COR-L47 (cell line): ENCODE measurements around the gene RPP30.
"Not testable (repeated sequence)": the region's sequence is repeated elsewhere in the genome, so short reads cannot be mapped to it uniquely, and the experiment has no call there.

ENCODE experiments used
- DNase-seq: peaks from one replicate; lab custom pipeline; 2025; lab: John Stamatoyannopoulos, UW

Gene RPP30

GRCh38 chr10:90917238-90917967 is 45.6 kb downstream of the RPP30 start:
- DNase-seq: no peak

GRCh38 chr10:90917968-90918318 is 46.2 kb downstream of the RPP30 start:
- DNase-seq: no peak

DNA sequence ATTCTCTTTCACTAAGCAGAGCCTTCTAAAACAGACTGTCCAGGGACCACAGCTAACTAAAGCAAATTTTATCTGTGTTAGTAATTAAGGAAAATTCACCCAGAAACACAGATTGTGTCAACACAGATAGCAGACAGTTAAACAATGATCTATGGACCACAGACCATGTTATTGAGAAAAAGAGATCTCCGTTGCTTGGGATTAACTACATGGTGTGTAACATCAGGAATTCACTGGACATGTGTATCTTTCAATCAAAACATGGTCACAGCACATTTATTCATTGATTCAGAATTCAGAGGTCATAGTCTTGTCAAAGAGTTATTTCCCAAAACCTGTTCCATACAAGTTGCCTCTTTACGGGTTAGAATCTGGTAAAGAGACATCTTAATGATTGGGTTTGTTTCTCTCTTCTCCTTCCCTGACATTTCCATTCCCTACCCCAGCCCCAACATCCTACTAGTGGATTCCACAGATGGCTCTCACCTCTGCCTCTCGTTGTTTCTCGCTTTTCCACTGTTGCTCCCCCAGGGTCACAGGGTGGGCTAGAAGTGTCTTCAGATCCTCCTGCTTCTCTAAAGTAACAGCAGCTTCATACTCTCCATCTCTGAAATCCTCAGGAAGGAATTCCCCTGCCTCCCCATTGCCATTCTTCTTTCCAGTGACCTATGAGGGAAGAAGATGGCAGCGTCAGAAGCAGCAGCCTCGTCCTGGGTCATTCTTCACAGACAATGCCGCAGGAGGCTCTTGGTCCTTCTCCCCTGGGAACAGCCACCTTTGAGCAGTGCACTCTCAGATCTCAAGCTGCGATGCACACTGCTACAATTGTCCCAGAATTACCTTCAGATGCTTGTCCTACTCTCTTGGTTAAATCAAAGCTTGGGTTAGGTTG is 48.2 kb downstream of the RPP30 start:
- DNase-seq: no peak

- no peak for DNase-seq
Observed at GRCh38 chr10:90920986-90921666, 49.4 kb downstream of the RPP30 start, which contains the start of gene ANKRD1. TSS of gene ANKRD1 (minus strand) at chr10:90921087. CDS start at chr10:90921027, 60 bp downstream.

- DNase-seq: no peak
Observed at GRCh38 chr10:90921906-90922305, 50.1 kb downstream of the RPP30 start.

- DNase-seq: no peak
Observed at GRCh38 chr10:90923111-90923731, 51.4 kb downstream of the RPP30 start.

GRCh38 chr10:90924552-90924951 is 52.8 kb downstream of the RPP30 start:
- DNase-seq: no peak

DNA sequence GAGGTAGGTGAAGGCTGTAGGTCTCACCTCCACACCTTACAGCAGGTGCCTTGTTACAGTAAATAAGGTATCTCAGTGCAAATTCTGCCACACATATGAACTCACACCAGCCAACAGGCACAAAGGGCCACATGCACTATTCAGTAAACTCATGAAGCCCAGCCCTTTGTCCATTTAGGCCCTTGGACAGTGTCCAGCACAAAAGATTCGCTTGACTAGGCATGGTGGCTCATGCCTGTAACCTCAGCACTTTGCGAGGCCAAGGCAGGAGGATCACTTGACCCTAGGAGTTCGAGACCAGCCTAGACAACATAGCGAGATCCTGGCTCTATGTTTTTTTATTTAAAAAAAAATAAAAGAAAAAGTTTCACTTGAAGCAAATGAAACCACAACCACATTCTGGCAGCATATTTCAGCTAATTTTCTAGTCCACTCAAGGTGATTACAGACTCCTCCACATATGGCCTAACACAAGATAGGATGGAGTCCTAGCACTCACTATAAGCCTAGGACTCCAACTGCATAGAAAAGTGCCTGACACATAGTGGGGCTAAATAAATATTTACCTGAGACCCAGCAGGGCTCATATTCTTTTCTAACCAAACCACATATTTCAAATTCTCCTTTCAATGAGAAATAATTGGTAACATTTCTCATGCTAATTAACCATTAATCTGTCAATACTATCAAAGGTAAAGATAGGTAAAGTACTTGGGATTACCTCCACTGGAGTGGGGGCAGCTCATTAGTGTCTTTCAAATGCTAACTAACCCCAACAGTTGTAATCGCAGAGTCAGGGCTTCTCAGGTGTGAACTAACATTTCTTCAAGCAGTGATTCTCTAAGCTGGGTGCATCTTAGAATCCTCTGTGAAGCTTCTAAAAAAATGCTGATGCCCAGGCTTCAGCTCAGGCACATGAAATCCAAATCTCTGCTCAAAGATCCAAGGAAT is 53.6 kb downstream of the RPP30 start:
- no peak for DNase-seq

DNA sequence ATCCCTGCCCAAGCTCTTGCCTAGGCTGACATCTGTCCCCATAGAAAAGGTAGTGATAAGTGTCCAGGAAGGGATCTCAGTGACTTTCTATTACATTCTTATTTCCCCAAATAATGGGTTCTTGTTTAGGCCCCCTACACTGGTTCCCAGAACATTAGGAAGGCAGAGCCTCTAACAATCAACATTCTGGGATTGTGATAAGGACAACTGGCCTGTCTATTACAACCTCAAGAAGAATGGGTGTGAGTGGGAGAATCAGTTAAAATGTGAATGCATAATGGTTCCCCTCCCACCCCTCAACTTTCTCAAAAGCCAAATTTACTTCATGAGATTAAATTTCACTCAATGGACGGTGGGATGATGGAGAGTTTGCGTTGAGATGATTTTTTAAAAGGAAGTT is 55.5 kb downstream of the RPP30 start:
- DNase-seq: no peak

GRCh38 chr10:90929179-90929578 is 57.4 kb downstream of the RPP30 start:
- DNase-seq: no peak

- DNase-seq: no peak
Observed at GRCh38 chr10:90930070-90930837, 58.5 kb downstream of the RPP30 start.

DNA sequence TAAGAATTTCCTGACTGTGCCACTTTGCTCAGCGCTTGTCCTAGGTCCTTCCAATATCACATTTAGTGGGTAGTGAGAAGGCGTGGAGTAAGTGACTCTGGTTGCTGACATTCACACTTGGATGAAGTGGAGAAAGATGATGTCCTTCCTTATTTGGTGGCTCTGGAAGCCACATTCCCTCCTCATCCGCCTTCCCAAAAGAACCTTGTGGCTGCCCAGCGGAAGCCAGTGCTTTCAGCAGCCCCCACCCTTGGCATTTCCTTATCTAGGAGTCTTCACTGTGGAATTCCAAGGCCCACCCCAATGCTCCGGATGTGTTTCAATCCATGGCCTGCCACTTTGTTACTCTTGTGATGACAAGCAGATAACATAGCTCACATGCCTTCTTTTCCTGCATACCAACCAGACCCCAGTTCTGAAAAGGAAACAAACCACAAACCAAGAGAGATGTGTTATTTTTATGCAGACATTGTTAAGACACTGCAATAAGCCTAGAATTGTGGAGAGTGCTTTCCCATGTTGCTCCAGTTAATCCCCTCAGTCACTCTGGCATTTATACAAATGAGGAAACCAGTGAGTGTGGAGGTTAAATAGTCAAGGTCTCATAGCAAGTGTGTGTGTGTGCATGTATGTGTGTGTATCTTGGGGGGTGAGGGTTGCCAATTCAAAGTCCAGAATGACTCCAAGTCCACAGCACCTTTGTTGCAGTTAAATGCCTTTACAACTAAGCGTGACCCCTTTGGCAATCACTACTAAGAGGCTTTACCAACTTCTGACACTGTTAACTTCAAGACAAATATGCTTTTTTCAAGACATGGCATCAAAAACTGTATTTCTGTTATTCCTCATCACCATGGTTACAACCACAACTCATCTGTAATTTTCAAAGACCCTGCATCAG is 59.4 kb downstream of the RPP30 start:
- DNase-seq: no peak

DNA sequence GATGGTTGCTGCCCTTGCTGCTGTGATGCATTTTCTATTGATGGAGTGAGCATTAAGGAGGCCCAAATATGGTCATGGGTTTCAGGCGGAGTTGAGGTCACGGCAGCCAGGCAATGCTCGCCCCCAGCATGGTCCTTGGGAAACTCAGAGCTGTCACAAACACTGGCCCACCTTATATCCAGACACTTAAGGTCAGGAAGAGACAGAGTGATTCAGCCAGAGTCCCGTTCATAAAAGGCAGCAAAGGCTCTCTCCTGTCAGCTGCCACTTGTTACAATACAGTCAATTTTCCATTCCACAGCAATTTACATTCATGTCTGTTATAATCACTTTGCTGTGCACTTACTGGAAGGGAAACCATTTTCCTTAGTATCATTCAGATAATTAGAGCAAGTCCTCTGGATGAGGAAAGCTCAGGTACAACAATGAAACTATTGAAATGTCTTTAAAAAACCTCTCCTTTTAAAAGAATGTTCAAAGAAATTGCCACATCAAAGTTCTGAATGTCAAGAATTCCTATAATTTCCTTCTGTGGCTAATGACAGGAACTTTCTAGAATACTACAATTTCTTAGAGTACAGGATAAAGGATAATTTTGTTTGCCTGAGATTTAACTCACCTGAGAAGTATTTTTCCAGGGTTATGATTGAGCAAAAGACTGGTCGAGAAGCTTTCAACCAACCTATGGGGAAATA is 64.0 kb downstream of the RPP30 start:
- no peak for DNase-seq

DNA sequence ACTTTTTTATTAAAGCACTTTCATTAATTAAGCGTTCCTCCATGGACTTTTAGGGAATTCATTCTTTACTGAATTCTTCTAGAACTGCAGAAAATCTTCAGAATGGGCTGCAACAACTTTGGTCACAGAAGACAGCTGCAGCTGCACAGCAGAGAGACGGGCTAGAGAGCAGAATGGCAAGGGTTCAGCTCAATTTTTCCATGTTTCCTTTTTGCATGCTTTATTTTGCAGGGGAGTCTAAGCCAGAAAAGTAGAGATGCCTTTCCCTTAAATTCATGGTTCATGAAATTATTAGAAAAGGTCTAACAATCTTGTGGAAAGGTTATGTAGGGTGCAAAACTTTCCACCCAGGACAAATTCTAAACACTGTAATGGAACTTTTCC is 64.5 kb downstream of the RPP30 start:
- DNase-seq: no peak

DNA sequence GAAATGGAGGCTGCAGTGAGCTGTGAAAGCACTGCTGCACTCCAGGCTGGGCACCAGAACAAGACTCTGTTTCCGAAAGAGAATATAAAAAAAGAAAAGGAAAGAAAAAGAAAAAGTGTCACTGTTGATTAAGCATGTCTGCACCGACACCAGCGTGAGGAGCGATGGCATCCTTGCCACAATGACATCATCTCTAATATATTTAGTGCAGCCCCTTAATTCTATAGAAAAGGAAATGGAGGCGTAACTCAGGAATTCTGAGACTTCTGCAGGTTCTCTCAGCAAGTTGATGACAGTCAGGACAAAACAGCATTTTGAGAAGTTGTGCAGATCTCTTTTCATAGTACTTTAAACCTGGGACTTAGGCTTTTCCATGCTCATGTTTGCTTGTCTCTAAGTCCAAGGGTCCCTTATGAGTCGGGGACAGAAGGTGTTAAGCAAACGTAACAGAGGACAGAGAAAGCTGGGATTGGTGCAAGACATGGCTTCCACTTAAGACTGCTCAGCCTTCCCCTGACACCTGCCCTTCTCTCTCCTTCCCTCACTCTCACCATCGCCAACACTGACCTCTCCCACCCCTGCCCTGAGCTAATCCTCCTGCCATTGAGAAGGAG is 66.0 kb downstream of the RPP30 start:
- no peak for DNase-seq

GRCh38 chr10:90939116-90939515 is 67.3 kb downstream of the RPP30 start:
- no peak for DNase-seq

DNA sequence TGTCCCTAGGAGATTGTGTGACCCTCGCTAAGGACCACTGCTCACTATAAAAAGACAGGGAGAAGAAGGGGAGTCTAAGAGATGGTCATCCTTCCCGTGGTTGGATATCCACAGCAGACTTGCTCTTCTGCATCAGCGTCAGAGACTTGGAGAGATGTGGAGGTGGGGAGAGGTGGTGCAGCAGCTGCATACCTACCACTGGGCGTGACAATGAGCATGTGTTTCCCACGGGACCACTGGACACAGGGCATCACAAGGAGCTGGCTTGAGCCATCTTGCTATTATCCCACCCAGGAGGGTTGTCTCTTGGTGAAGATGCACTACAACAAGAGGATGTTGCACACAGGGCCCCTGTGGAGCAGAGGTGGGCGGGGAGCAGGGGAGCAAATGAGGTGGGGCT is 67.9 kb downstream of the RPP30 start:
- DNase-seq: no peak

- DNase-seq: not testable (repeated sequence)
Observed at GRCh38 chr10:90942980-90943379, 71.2 kb downstream of the RPP30 start.
